HG02943 (cell line): ENCODE measurements around the gene S100A16.
A peak's percentile ranks its signal among the peaks of the same experiment; 100 is the strongest.
"Not testable (repeated sequence)": the region's sequence is repeated elsewhere in the genome, so short reads cannot be mapped to it uniquely, and the experiment has no call there.

ENCODE experiments used
- ATAC-seq: cut with Tn5 transposase; IDR thresholded peaks from one replicate; pipeline ENCODE4 v1.9.1; 2021; ENCODE audit warnings: mild to moderate bottlenecking, low read depth, moderate library complexity; ENCODE audit not compliant: unreplicated experiment

The S100A16 gene

GRCh38 chr1:153612755-153613331, at the start of gene S100A16:
TSS of gene S100A16 (minus strand) at chr1:153613137. CDS start at chr1:153608151, 4,986 bp downstream.
- ATAC-seq = no peak

GRCh38 chr1:153662269-153662668, 49.3 kb upstream of the S100A16 start:
- no peak for ATAC-seq

GRCh38 chr1:153661111-153661708, 48.3 kb upstream of the S100A16 start:
- no peak for ATAC-seq

GRCh38 chr1:153659656-153660055, 46.7 kb upstream of the S100A16 start:
- ATAC-seq = no peak

GRCh38 chr1:153659175-153659534, 46.2 kb upstream of the S100A16 start:
- ATAC-seq = no peak

GRCh38 chr1:153658400-153659174, 45.6 kb upstream of the S100A16 start, which contains the start of gene SNAPIN:
TSS of gene SNAPIN (plus strand) at chr1:153658703. CDS start at chr1:153658744, 41 bp downstream.
- peak; percentile 84 for ATAC-seq

- ATAC-seq = no peak
Measured at GRCh38 chr1:153655333-153655732, 42.4 kb upstream of the S100A16 start.

- no peak for ATAC-seq
Measured at GRCh38 chr1:153652805-153653500, 40.0 kb upstream of the S100A16 start.

GRCh38 chr1:153651771-153652170, 38.8 kb upstream of the S100A16 start:
- ATAC-seq = no peak

- no peak for ATAC-seq
Measured at GRCh38 chr1:153649863-153650235, 36.9 kb upstream of the S100A16 start.

GRCh38 chr1:153649137-153649862, 36.4 kb upstream of the S100A16 start:
- no peak for ATAC-seq

- ATAC-seq = no peak
Measured at GRCh38 chr1:153648000-153648643, 35.2 kb upstream of the S100A16 start.

GRCh38 chr1:153647346-153647714, 34.4 kb upstream of the S100A16 start:
- ATAC-seq = no peak

- ATAC-seq = no peak
Measured at GRCh38 chr1:153646672-153647345, 33.9 kb upstream of the S100A16 start.

- ATAC-seq = no peak
Measured at GRCh38 chr1:153643816-153644215, 30.9 kb upstream of the S100A16 start.

- ATAC-seq = no peak
Measured at GRCh38 chr1:153643100-153643499, 30.2 kb upstream of the S100A16 start.

GRCh38 chr1:153642161-153642560, 29.2 kb upstream of the S100A16 start:
- ATAC-seq = no peak

- no peak for ATAC-seq
Measured at GRCh38 chr1:153640861-153641260, 27.9 kb upstream of the S100A16 start.

GRCh38 chr1:153640213-153640612, 27.3 kb upstream of the S100A16 start:
- ATAC-seq = not testable (repeated sequence)
